OCI-LY3 (cell line): Measurements from ENCODE around the gene LRCH1.

Experiments
- EZH2phosphoT487 ChIP-seq: fragments of 200-600 bp; shearing (Covaris generic); IDR thresholded peaks from 2 replicates; pipeline ENCODE4 v1.6.1; 2018; ENCODE audit warnings: antibody characterized with exemption, mixed run types, low read depth
- TF ChIP-seq, protein P1 (sequence below): fragments of 200-600, 300-600 bp; sonication (generic); IDR thresholded peaks from 2 replicates; pipeline ENCODE4 v1.5.1; 2014; ENCODE audit warnings: antibody characterized with exemption, low read length, low read depth

DNA sequence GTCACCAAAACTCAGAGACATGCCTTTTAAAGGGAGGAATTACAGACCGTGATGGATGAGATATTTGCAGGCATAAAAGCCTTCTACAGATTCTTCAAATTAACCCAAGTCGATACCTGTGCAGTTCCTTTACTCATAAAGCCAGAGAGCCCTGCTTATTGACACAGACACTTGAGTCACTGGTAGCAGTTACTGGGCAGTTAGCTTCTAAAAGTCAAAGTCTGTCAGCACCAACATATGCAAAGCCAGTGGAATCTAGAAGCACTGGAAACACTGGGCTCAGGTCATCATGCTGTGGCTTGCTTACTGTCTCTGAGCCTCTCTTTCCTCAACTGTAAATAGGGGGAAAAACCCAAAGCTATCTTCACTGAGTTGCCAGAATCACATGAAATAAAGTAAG, 25.7 kb upstream of the LRCH1 start:
- TF ChIP-seq, protein P1, sequence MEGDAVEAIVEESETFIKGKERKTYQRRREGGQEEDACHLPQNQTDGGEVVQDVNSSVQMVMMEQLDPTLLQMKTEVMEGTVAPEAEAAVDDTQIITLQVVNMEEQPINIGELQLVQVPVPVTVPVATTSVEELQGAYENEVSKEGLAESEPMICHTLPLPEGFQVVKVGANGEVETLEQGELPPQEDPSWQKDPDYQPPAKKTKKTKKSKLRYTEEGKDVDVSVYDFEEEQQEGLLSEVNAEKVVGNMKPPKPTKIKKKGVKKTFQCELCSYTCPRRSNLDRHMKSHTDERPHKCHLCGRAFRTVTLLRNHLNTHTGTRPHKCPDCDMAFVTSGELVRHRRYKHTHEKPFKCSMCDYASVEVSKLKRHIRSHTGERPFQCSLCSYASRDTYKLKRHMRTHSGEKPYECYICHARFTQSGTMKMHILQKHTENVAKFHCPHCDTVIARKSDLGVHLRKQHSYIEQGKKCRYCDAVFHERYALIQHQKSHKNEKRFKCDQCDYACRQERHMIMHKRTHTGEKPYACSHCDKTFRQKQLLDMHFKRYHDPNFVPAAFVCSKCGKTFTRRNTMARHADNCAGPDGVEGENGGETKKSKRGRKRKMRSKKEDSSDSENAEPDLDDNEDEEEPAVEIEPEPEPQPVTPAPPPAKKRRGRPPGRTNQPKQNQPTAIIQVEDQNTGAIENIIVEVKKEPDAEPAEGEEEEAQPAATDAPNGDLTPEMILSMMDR, result no peak
- TF ChIP-seq EZH2phosphoT487, result no peak
